Gastroesophageal sphincter (tissue), 4 donors: ENCODE data around the gene COL1A1. TPM values are rescaled to one million over a fixed set of nuclear protein-coding genes. Genes with fewer than 3 reads are reported as not detected.
A peak's percentile ranks its signal among the peaks of the same experiment; 100 is the strongest.

Experiments
- ATAC-seq: fragments of 150-250 bp; one replicate; pipeline ENCODE4 v1.9.1; 2016; ENCODE audit warnings: mild to moderate bottlenecking, moderate library complexity
- H3K27ac ChIP-seq, 4 donors: fragments of 200-600 bp; sonication (generic) in 3 of 4; 1 replicate in 3 of 4; 2 replicates in 1 of 4; pipeline ENCODE4 v1.5.1; 2016 to 2019
- H3K27me3 ChIP-seq: fragments of 200-600 bp; sonication (generic); one replicate; pipeline ENCODE4 v1.5.1; 2019
- H3K36me3 ChIP-seq, 2 donors: fragments of 200-600 bp; sonication (generic); one replicate each; pipeline ENCODE4 v1.5.1; 2019; ENCODE audit warnings: control low read depth in 1 of 2
- H3K4me1 ChIP-seq, 3 donors: fragments of 200-600 bp; sonication (generic); 1 replicate in 2 of 3; 2 replicates in 1 of 3; pipeline ENCODE4 v1.5.1; 2016 to 2019; ENCODE audit warnings: control low read depth in 2 of 3
- H3K4me3 ChIP-seq, 2 donors: fragments of 200-600 bp; sonication (generic); one replicate each; pipeline ENCODE4 v1.5.1; 2019; ENCODE audit warnings: mild to moderate bottlenecking in 1 of 2, moderate library complexity in 1 of 2
- H3K9me3 ChIP-seq, 3 donors: fragments of 200-600 bp; sonication (generic); one replicate each; pipeline ENCODE4 v1.5.1; 2017 to 2019; ENCODE audit warnings: control low read depth in 2 of 3
- CTCF ChIP-seq, 4 experiments: fragments of 200-600 bp in 2 of 4; fragments of 450-650 bp in 2 of 4; sonication (generic) in 1 of 4; IDR thresholded peaks; one replicate each; pipeline ENCODE4 v1.5.1; 2017 to 2019; ENCODE audit warnings: antibody characterized with exemption in 4 of 4, mild to moderate bottlenecking in 2 of 4, moderate library complexity in 2 of 4
- EP300 ChIP-seq: sonication (generic); formaldehyde crosslinking; IDR thresholded peaks from one replicate; pipeline ENCODE4 v1.6.1; 2017; ENCODE audit warnings: antibody characterized with exemption, mild to moderate bottlenecking
- POLR2A ChIP-seq, 2 donors: fragments of 450-650 bp; IDR thresholded peaks; one replicate each; pipeline ENCODE4 v1.6.1; 2017; ENCODE audit warnings: antibody characterized with exemption in 2 of 2, mild to moderate bottlenecking in 2 of 2, moderate library complexity in 1 of 2
- POLR2AphosphoS5 ChIP-seq: sonication (generic); formaldehyde crosslinking; IDR thresholded peaks from one replicate; pipeline ENCODE4 v1.6.1; 2017; ENCODE audit warnings: antibody characterized with exemption
- WGBS, 2 donors: methylation state at CpG; one replicate each; pipeline ENCODE4 v1.1.5; 2018; ENCODE audit warnings: low coverage in 1 of 2; 5-methylcytosine and 5-hydroxymethylcytosine counted together
- total RNA-seq, 4 donors: library from RNA; depleted of rRNA; stranded (reverse); fragments of >200 nt; gene quantifications; one replicate each; pipeline ENCODE4 v1.1.0, GENCODE V29; 2016

COL1A1 gene
- total RNA-seq, 4 donors from 2014 or later = 14.6 to 92.9 (median 69.7) TPM

GRCh38 chr17:50137042-50137441, 64.4 kb downstream of the COL1A1 start:
- ATAC-seq = no peak
- no peaks in the 10 kb centered on the region for H3K9me3 ChIP-seq
- no peak overlapping the region for H3K27ac ChIP-seq
- peaks cover 3 to 50% (median 20%) of the 10 kb centered on the region in 3 donors for H3K4me1 ChIP-seq
- TF ChIP-seq CTCF (IDR thresholded peaks at IDR 0.05) (no peak), EP300 (no peak), POLR2AphosphoS5 (no peak), POLR2A (IDR thresholded peaks at IDR 0.05) (no peak)
- H3K27me3 ChIP-seq = no peaks in the 10 kb centered on the region
- H3K36me3 ChIP-seq = peaks cover 0 to 80% of the 10 kb centered on the region in 2 donors
- H3K4me3 ChIP-seq = no peak overlapping the region
- 53 to 71% methylated on average over 1 to 2 of the region's 4 CpGs for WGBS, 2 donors

GRCh38 chr17:50136096-50136687, 65.2 kb downstream of the COL1A1 start:
- no peaks in the 10 kb centered on the region for H3K27me3 ChIP-seq
- ATAC-seq = no peak
- H3K4me3 ChIP-seq = no peak overlapping the region
- H3K36me3 ChIP-seq = peaks cover 0 to 71% of the 10 kb centered on the region in 2 donors
- peaks cover 3 to 43% (median 20%) of the 10 kb centered on the region in 3 donors for H3K4me1 ChIP-seq
- no peaks in the 10 kb centered on the region for H3K9me3 ChIP-seq
- TF ChIP-seq EP300 (no peak), POLR2AphosphoS5 (no peak), POLR2A (IDR thresholded peaks at IDR 0.05) (no peak), CTCF (IDR thresholded peaks at IDR 0.05) (no peak)
- 90 to 100% methylated on average over 1 to 8 of the region's 11 CpGs for WGBS, 2 donors
- no peak overlapping the region for H3K27ac ChIP-seq

- Histone ChIP-seq H3K27ac (no peak overlapping the region), H3K4me1 (peaks cover 3 to 43% (median 21%) of the 10 kb centered on the region in 3 donors), H3K4me3 (no peak overlapping the region), H3K36me3 (peaks cover 0 to 64% of the 10 kb centered on the region in 2 donors), H3K27me3 (no peaks in the 10 kb centered on the region), H3K9me3 (no peaks in the 10 kb centered on the region)
- WGBS, 2 donors = no CpG with 5 or more reads among the region's 16 CpGs
- ATAC-seq = no peak
- TF ChIP-seq EP300 (no peak), CTCF (IDR thresholded peaks at IDR 0.05) (no peak), POLR2A (IDR thresholded peaks at IDR 0.05) (no peak), POLR2AphosphoS5 (no peak)
These were observed 65.9 kb downstream of the COL1A1 start for GRCh38 chr17:50135316-50136095.

GRCh38 chr17:50134206-50135110, 67.0 kb downstream of the COL1A1 start:
- H3K9me3 ChIP-seq = no peaks in the 10 kb centered on the region
- H3K27ac ChIP-seq = peak overlapping the region in 1 of 4 donors; percentile 69
- no peak for ATAC-seq
- peaks cover 0 to 54% of the 10 kb centered on the region in 2 donors for H3K36me3 ChIP-seq
- H3K27me3 ChIP-seq = no peaks in the 10 kb centered on the region
- no peak overlapping the region for H3K4me3 ChIP-seq
- peaks cover 3 to 43% (median 25%) of the 10 kb centered on the region in 3 donors for H3K4me1 ChIP-seq
- no peak for TF ChIP-seq CTCF (IDR thresholded peaks at IDR 0.05)
- TF ChIP-seq POLR2AphosphoS5 = no peak
- TF ChIP-seq POLR2A (IDR thresholded peaks at IDR 0.05) = no peak
- TF ChIP-seq EP300 = no peak
- WGBS, 2 donors = 41 to 45% methylated on average over 4 to 5 of the region's 16 CpGs
